K562 (cell line): ENCODE measurements around the gene MVB12B.

Source experiments
- ADNP ChIP-seq: fragments of 200-800 bp; sonication (Bioruptor generic); IDR thresholded peaks from 2 replicates; pipeline ENCODE4 v1.6.1; 2016; ENCODE audit warnings: missing genetic modification characterization, missing compliant biosample characterization
- CBX5 ChIP-seq: IDR thresholded peaks from 2 replicates; pipeline ENCODE4 v1.6.1; 2014; ENCODE audit warnings: low read depth, borderline replicate concordance
- CTCF ChIP-seq, 3 experiments: IDR thresholded peaks in 2 of 3; conservative IDR thresholded peaks in 1 of 3; 2 replicates each; pipeline ENCODE4 v1.5.1; 2011 to 2012; ENCODE audit warnings: low read length in 3 of 3, mild to moderate bottlenecking in 3 of 3, control low read depth in 2 of 3, improper control_type of control experiment in 1 of 3, inconsistent platforms in 1 of 3, low read depth in 1 of 3, mixed read lengths in 1 of 3, moderate library complexity in 1 of 3; ENCODE audit not compliant: insufficient read depth in 2 of 3
- CTCFL ChIP-seq: IDR thresholded peaks from 2 replicates; pipeline ENCODE4 v1.6.1; 2011; ENCODE audit warnings: borderline replicate concordance, low read depth, mild to moderate bottlenecking, moderate library complexity, low read length; ENCODE audit not compliant: insufficient read depth, poor library complexity, severe bottlenecking
- IRF2 ChIP-seq: sonication (generic); formaldehyde crosslinking; IDR thresholded peaks from 2 replicates; pipeline ENCODE4 v1.8.1; 2022; ENCODE audit warnings: mild to moderate bottlenecking, missing genetic modification reagents
- POLR2AphosphoS2 ChIP-seq: IDR thresholded peaks from 2 replicates; pipeline ENCODE4 v1.6.1; 2012; ENCODE audit warnings: low read length, improper control_type of control experiment
- WHSC1 ChIP-seq: IDR thresholded peaks from one replicate; pipeline ENCODE4 v1.6.1; 2012; ENCODE audit warnings: low read length, control low read depth, inconsistent platforms
- ZHX1 ChIP-seq: fragments of 150-350 bp; conservative IDR thresholded peaks from 2 replicates; pipeline ENCODE4 v1.6.1; 2014; ENCODE audit warnings: low read length
- ZNF143 ChIP-seq: sonication (generic); formaldehyde crosslinking; IDR thresholded peaks from 2 replicates; pipeline ENCODE4 v1.9.0; 2022; ENCODE audit warnings: mild to moderate bottlenecking, missing genetic modification reagents

- TF ChIP-seq ADNP (no peak), POLR2AphosphoS2 (no peak), CBX5 (no peak), CTCF (IDR thresholded peaks at IDR 0.05 in 2 of 3, conservative IDR thresholded peaks at IDR 0.05 in 1 of 3; ENCODE audit: insufficient read depth in 2 of 3, low read depth in 1 of 3, low read length in 3 of 3) (no peak), WHSC1 (no peak), ZHX1 (no peak), IRF2 (CRISPR knock-in tag) (no peak), CTCFL (no peak), ZNF143 (no peak)
Observed at GRCh38 chr9:126505697-126506346, 179.2 kb downstream of the MVB12B start.
